ENCODE results near the gene NHLRC4. TPM values are rescaled to one million over a fixed set of nuclear protein-coding genes. Genes with fewer than 3 reads are reported as not detected.

NHLRC4 gene
- total RNA-seq, 2 donors from 2014 or later, result 1.1 TPM

- Histone ChIP-seq H3K4me3 (ENCODE audit: low read length) (no peak overlapping the region), H3K4me1 (ENCODE audit: control insufficient read depth, insufficient read depth, low read length) (no peaks in the 10 kb centered on the region), H3K9me3 (ENCODE audit: control insufficient read depth, low read length) (no peaks in the 10 kb centered on the region), H3K9ac (ENCODE audit: extremely low read depth, low read length, poor library complexity, severe bottlenecking) (no peak overlapping the region), H3K27me3 (ENCODE audit: control insufficient read depth, insufficient read depth, low read length, poor library complexity, severe bottlenecking) (peaks cover 34% of the 10 kb centered on the region), H3K36me3 (ENCODE audit: control insufficient read depth, insufficient read depth, low read length) (no peaks in the 10 kb centered on the region), H3K27ac (ENCODE audit: low read depth, low read length) (no peak overlapping the region)
- no peaks in the 10 kb centered on the region for H3K4me1 Mint-ChIP-seq
- H3K36me3 Mint-ChIP-seq (ENCODE audit: low read depth), result peaks cover 5% of the 10 kb centered on the region
- peaks cover 20% of the 10 kb centered on the region for H3K27me3 Mint-ChIP-seq (ENCODE audit: insufficient read depth)
- no peak for TF ChIP-seq CTCF (conservative IDR thresholded peaks at IDR 0.05)
- no peaks in the 10 kb centered on the region for H3K9me3 Mint-ChIP-seq
- DNase-seq, result no peak
- WGBS, 2 experiments (ENCODE audit: insufficient coverage in 1 of 2, insufficient read length in 1 of 2), result 90 to 93% methylated on average over 13 to 32 of the region's 32 CpGs
- no peak overlapping the region for H3K4me3 Mint-ChIP-seq
- no peak overlapping the region for H3K27ac Mint-ChIP-seq
Observed at GRCh38 chr16:556474-557173, 10.2 kb upstream of the NHLRC4 start.

GRCh38 chr16:557463-558297 lies 9.1 kb upstream of the NHLRC4 start:
- TF ChIP-seq CTCF (conservative IDR thresholded peaks at IDR 0.05), result no peak
- Histone ChIP-seq H3K4me3 (ENCODE audit: low read length) (no peak overlapping the region), H3K9ac (ENCODE audit: extremely low read depth, low read length, poor library complexity, severe bottlenecking) (no peak overlapping the region), H3K9me3 (ENCODE audit: control insufficient read depth, low read length) (no peaks in the 10 kb centered on the region), H3K27ac (ENCODE audit: low read depth, low read length) (no peak overlapping the region), H3K4me1 (ENCODE audit: control insufficient read depth, insufficient read depth, low read length) (no peaks in the 10 kb centered on the region), H3K36me3 (ENCODE audit: control insufficient read depth, insufficient read depth, low read length) (no peaks in the 10 kb centered on the region), H3K27me3 (ENCODE audit: control insufficient read depth, insufficient read depth, low read length, poor library complexity, severe bottlenecking) (peaks cover 44% of the 10 kb centered on the region)
- Mint-ChIP-seq H3K27ac (no peak overlapping the region), H3K27me3 (ENCODE audit: insufficient read depth) (peaks cover 30% of the 10 kb centered on the region), H3K4me1 (no peaks in the 10 kb centered on the region), H3K36me3 (ENCODE audit: low read depth) (peaks cover 5% of the 10 kb centered on the region), H3K4me3 (no peak overlapping the region), H3K9me3 (no peaks in the 10 kb centered on the region)
- WGBS, 2 experiments (ENCODE audit: insufficient coverage in 1 of 2, insufficient read length in 1 of 2), result 88 to 93% methylated on average over 16 to 23 of the region's 23 CpGs
- no peak for DNase-seq

- Mint-ChIP-seq H3K27ac (no peak overlapping the region), H3K9me3 (no peaks in the 10 kb centered on the region), H3K36me3 (ENCODE audit: low read depth) (peaks cover 3% of the 10 kb centered on the region), H3K4me1 (no peaks in the 10 kb centered on the region), H3K4me3 (no peak overlapping the region), H3K27me3 (ENCODE audit: insufficient read depth) (peaks cover 30% of the 10 kb centered on the region)
- H3K4me1 ChIP-seq (ENCODE audit: control insufficient read depth, insufficient read depth, low read length), result no peaks in the 10 kb centered on the region
- no peak overlapping the region for H3K27ac ChIP-seq (ENCODE audit: low read depth, low read length)
- peaks cover 45% of the 10 kb centered on the region for H3K27me3 ChIP-seq (ENCODE audit: control insufficient read depth, insufficient read depth, low read length, poor library complexity, severe bottlenecking)
- no peak for TF ChIP-seq CTCF (conservative IDR thresholded peaks at IDR 0.05)
- no peaks in the 10 kb centered on the region for H3K36me3 ChIP-seq (ENCODE audit: control insufficient read depth, insufficient read depth, low read length)
- H3K9ac ChIP-seq (ENCODE audit: extremely low read depth, low read length, poor library complexity, severe bottlenecking), result no peak overlapping the region
- H3K4me3 ChIP-seq (ENCODE audit: low read length), result no peak overlapping the region
- H3K9me3 ChIP-seq (ENCODE audit: control insufficient read depth, low read length), result no peaks in the 10 kb centered on the region
- no peak for DNase-seq
- WGBS, 2 experiments (ENCODE audit: insufficient coverage in 1 of 2, insufficient read length in 1 of 2), result 88% methylated on average over 11 to 22 of the region's 22 CpGs
Observed at GRCh38 chr16:558298-559020, 8.3 kb upstream of the NHLRC4 start.
